ACC112 (cell line): ENCODE measurements around the gene BEST4.
"Not testable (repeated sequence)": the region's sequence is repeated elsewhere in the genome, so short reads cannot be mapped to it uniquely, and the experiment has no call there.

Source experiments
- H2AFZ ChIP-seq: fragments of 200-600 bp; sonication (generic); one replicate; pipeline ENCODE4 v1.6.0; 2017; ENCODE audit warnings: antibody characterized with exemption, low read length; ENCODE audit not compliant: unreplicated experiment
- H3K27ac ChIP-seq: fragments of 200-600 bp; sonication (generic); 2 replicates; pipeline ENCODE4 v1.5.1; 2014; ENCODE audit warnings: low read depth, mild to moderate bottlenecking, antibody characterized with exemption, low read length, moderate library complexity
- H3K27me3 ChIP-seq: fragments of 200-600 bp; sonication (generic); 2 replicates; pipeline ENCODE4 v1.6.1; 2014; ENCODE audit warnings: mild to moderate bottlenecking, antibody characterized with exemption, low read length, moderate library complexity, mixed read lengths; ENCODE audit not compliant: insufficient read depth
- H3K36me3 ChIP-seq: fragments of 200-600 bp; sonication (generic); 2 replicates; pipeline ENCODE4 v1.6.1; 2016; ENCODE audit warnings: mild to moderate bottlenecking, antibody characterized with exemption, low read length, moderate library complexity, mixed read lengths; ENCODE audit not compliant: insufficient read depth
- H3K4me1 ChIP-seq: fragments of 200-600 bp; sonication (generic); one replicate; pipeline ENCODE4 v1.6.1; 2016; ENCODE audit warnings: low read length, mixed read lengths; ENCODE audit not compliant: insufficient read depth, unreplicated experiment, control insufficient read depth
- H3K4me3 ChIP-seq: fragments of 200-600 bp; sonication (generic); 2 replicates; pipeline ENCODE4 v1.5.1; 2014; ENCODE audit warnings: mild to moderate bottlenecking, low read depth, low read length
- H3K79me2 ChIP-seq: fragments of 200-600 bp; sonication (generic); one replicate; pipeline ENCODE4 v1.6.0; 2016; ENCODE audit warnings: low read length; ENCODE audit not compliant: control insufficient read depth, unreplicated experiment, insufficient read depth

BEST4 gene

DNA sequence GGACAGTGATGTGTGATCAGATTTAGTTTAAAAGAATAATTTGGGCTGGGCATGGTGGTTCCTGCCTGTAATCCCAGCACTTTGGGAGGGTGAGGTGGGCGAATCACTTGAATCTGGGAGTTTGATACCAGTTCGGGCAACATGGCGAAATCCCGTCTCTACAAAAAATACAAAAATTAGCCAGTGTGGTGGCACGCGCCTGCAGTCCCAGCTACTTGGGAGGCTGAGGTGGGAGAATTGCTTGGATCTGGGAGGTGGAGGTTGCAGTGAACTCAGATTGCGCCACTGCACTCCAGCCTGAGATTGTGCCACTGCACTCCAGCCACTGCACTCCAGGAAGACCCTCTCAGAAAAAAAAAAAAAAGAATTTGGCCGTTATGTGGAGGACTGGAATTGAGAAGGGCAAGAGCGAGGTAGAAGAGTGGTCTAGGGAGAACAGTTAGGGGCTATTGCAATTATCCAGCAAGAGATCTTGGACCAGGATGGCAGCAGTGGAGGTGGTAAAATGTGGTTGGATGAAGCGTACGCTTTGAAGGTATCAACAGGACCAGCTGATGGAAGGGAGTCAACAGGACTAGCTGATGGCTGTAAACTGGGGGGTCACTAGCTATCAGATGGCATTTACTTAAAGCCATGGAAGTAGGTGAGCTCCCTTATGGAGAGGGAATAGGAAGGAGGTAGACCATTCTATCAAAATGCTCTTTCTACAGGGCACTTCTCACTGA, 30.0 kb upstream of the BEST4 start:
- H3K36me3 ChIP-seq: peaks cover 12% of the 10 kb centered on the region
- H3K27me3 ChIP-seq: no peaks in the 10 kb centered on the region
- H3K27ac ChIP-seq: no peak overlapping the region
- peaks cover 19% of the 10 kb centered on the region for H3K4me1 ChIP-seq
- peaks cover 4% of the 10 kb centered on the region for H3K79me2 ChIP-seq
- H3K4me3 ChIP-seq: no peak overlapping the region
- H2AFZ ChIP-seq: no peak overlapping the region

- H3K4me3 ChIP-seq: no peak overlapping the region
- H3K27ac ChIP-seq: no peak overlapping the region
- no peak overlapping the region for H2AFZ ChIP-seq
- H3K36me3 ChIP-seq: peaks cover 12% of the 10 kb centered on the region
- H3K79me2 ChIP-seq: peaks cover 4% of the 10 kb centered on the region
- H3K4me1 ChIP-seq: peaks cover 19% of the 10 kb centered on the region
- H3K27me3 ChIP-seq: no peaks in the 10 kb centered on the region
These were observed 29.3 kb upstream of the BEST4 start for GRCh38 chr1:44817307-44817706.

GRCh38 chr1:44815926-44816325, 28.0 kb upstream of the BEST4 start:
- not testable (repeated sequence) for H3K4me3 ChIP-seq, H3K79me2 ChIP-seq, H2AFZ ChIP-seq, H3K27me3 ChIP-seq
- Histone ChIP-seq H3K27ac (0 out of 2 replicates have a peak overlapping the region, but pooled peaks have one; percentile 59), H3K4me1 (peaks cover 33% of the 10 kb centered on the region), H3K36me3 (peaks cover 12% of the 10 kb centered on the region)

DNA sequence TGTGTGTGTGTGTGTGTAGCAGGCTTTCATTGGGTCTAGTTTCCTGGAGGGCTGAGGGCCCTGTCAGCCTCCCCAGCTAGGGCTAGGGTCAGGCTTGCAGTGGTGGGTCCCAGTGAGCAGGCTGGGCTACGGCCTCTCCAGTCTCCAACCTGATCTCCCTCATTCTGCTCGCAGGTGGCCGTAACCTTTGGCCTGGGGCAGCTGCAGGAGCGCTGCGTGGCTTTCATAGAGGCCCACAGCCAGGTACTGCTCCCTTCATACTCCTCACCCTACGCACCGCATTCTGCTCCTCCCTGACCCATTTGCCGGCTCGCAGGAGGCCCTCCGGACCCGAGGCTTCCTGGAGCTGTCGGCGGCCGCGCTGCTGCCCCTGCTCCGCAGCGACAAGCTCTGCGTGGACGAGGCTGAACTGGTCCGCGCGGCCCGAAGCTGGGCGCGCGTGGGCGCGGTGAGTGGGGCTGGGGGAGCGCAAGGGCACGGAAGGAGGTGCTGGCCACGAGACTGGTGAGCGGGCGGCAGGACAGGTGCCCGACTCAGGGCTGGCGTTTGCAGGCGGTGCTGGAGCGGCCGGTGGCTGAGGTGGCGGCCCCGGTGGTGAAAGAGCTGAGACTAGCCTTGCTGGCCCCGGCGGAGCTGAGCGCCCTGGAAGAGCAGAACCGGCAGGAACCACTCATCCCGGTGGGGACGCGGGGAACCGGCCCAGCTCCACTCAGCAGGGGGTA, 25.0 kb upstream of the BEST4 start:
- Histone ChIP-seq H3K27ac (no peak overlapping the region), H3K36me3 (peaks cover 12% of the 10 kb centered on the region), H3K79me2 (peaks cover 29% of the 10 kb centered on the region), H2AFZ (no peak overlapping the region), H3K4me3 (no peak overlapping the region), H3K27me3 (no peaks in the 10 kb centered on the region), H3K4me1 (peaks cover 55% of the 10 kb centered on the region)

DNA sequence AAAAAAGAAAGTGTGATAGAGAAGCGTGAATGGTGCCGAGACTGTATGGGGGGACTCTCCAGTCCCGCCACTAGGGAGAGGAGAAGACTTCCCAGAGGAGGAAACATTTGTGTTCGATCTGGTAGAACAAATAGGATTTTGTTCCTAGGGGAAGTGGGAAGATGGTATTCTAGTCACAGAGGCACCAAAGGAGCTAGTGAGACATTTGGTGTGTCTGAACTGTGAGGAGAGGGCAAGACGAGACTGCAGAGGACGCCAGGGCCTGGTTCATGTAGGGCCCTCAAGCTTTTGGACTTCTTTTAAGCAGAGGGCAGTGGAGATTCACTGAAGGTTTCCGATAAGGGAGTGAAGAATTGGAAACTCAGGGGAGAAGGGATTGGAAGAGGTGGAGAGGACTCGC, 23.3 kb upstream of the BEST4 start:
- Histone ChIP-seq H2AFZ (no peak overlapping the region), H3K27ac (peak overlapping the region; percentile 99), H3K79me2 (peaks cover 29% of the 10 kb centered on the region), H3K36me3 (peaks cover 12% of the 10 kb centered on the region; the same call in 1 of the 2 replicates), H3K27me3 (no peaks in the 10 kb centered on the region), H3K4me1 (peaks cover 66% of the 10 kb centered on the region), H3K4me3 (peak overlapping the region; percentile 57; the same call in 1 of the 2 replicates)

GRCh38 chr1:44810762-44811105, 22.8 kb upstream of the BEST4 start:
- H3K4me1 ChIP-seq: peaks cover 68% of the 10 kb centered on the region
- not testable (repeated sequence) for H3K27me3 ChIP-seq, H3K4me3 ChIP-seq, H2AFZ ChIP-seq
- H3K79me2 ChIP-seq: peaks cover 29% of the 10 kb centered on the region
- H3K27ac ChIP-seq: peak overlapping the region; percentile 99
- H3K36me3 ChIP-seq: peaks cover 12% of the 10 kb centered on the region; the same call in 1 of the 2 replicates

DNA sequence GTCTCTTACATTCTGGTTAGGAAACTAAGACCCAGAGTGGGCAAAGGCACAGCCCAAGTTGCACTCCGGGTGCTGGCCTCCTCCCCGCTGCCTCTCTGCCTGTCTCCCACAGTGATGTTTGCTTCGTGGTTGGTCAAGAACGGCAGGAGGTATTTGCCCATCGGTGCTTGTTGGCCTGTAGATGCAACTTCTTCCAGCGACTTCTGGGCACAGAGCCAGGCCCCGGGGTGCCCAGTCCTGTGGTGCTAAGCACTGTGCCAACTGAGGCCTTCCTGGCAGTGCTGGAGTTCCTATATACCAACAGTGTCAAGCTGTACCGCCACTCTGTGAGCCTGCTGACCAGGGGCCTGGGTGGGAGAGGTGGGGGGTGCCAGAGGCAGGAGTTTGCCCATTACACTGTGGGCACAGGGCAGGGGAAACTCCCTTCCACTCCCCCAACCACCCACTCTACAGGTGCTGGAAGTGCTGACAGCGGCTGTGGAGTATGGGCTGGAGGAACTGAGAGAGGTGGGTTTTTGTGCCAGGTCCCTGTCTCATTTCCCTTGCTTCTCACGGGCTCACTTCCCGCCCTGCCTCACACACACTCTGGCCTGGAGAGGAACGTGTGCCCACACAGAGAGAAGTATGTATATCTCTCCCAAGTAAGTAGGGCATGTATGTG, 22.3 kb upstream of the BEST4 start:
- Histone ChIP-seq H3K4me1 (peaks cover 67% of the 10 kb centered on the region), H2AFZ (no peak overlapping the region), H3K4me3 (peak overlapping the region; percentile 72; the same call in 1 of the 2 replicates), H3K27me3 (no peaks in the 10 kb centered on the region), H3K36me3 (peaks cover 12% of the 10 kb centered on the region; the same call in 1 of the 2 replicates), H3K79me2 (peaks cover 29% of the 10 kb centered on the region), H3K27ac (peak overlapping the region; percentile 99)

- Histone ChIP-seq H3K4me1 (peaks cover 64% of the 10 kb centered on the region), H2AFZ (no peak overlapping the region), H3K79me2 (peaks cover 25% of the 10 kb centered on the region), H3K27me3 (no peaks in the 10 kb centered on the region), H3K4me3 (peak overlapping the region; percentile 72), H3K36me3 (peaks cover 13% of the 10 kb centered on the region; the same call in 1 of the 2 replicates), H3K27ac (peak overlapping the region; percentile 99)
These were observed 21.3 kb upstream of the BEST4 start for GRCh38 chr1:44808938-44809917.

- Histone ChIP-seq H3K27ac (peak within 1 kb of the TSS; percentile 99), H3K4me3 (peak within 1 kb of the TSS; percentile 72), H3K27me3 (no peaks in the 10 kb centered on the region), H3K36me3 (peaks cover 17% of the 10 kb centered on the region; the same call in 1 of the 2 replicates), H2AFZ (no peak within 1 kb of the TSS), H3K79me2 (peaks cover 29% of the 10 kb centered on the region), H3K4me1 (peaks cover 69% of the 10 kb centered on the region)
These were observed 20.3 kb upstream of the BEST4 start, which contains the start of gene BTBD19 for GRCh38 chr1:44808063-44808937. Gene BTBD19, plus strand, starts transcription at chr1:44808523. Its CDS starts 298 bp downstream, at chr1:44808821.
